T-helper 1 cell (primary cell): ENCODE results near the gene FOXP3.

Source experiments
- DNase-seq, 5 donors: peaks; one replicate each; pipeline ENCODE4 v3.0.0-alpha.2; 2012 to 2020

FOXP3 gene

DNA sequence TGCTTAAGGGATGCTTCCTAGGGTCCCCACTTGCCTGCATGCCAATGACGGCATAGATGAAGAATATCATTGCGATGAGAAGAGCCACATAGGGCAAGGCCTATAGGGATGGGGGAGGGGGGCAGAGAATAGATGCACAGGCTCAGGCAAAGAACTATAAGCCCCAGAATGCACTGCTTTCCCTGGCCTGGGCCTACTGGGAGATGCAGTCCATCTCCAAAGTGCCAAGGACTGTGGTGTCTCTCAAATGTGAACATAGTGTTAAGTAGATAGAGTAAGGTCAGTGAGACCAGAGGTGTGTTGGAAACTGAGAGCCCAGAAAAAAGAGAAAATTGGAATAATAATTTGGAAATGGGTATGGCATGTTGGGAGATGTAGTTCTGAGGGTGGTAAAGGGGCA lies 52.3 kb downstream of the FOXP3 start:
- no peak for DNase-seq

DNA sequence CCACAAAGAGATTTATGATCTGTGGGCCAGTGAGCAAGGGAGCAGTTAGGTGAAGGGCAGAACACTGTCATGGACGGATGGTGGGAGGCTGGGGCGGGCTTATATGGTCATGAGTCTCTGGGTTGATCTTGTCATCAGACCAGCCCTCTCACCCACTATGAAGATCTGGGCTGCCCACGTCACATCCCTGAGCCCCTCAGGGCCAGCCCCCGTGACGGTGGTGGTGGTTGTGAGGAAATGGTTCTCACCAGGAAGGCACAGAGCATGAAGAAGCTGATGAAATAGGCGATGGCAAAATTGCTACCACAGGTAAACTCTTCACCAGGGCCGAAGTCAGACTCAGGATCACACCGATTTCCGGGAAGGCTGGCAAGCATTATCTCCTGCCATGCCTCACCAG lies 53.4 kb downstream of the FOXP3 start:
- DNase-seq, result no peak

DNA sequence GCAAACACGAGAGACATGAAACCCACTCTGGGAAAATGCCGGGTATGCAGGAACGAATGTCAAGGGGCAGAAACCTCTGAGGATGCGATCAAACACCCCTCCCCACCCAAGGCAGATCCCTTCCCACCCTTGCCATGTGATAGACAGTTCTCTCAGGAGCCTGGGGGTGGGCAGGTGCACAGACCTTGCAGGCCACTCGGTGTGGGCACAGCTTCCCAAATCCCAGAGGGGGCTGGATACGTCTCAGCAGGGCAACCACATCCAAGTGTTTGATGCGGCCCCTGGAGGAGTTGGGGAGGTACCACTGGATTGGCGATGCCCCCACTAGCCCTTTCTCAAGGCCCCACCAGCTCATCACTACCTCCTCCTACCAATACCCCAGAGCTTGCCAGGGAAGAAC lies 54.1 kb downstream of the FOXP3 start:
- no peak for DNase-seq

DNA sequence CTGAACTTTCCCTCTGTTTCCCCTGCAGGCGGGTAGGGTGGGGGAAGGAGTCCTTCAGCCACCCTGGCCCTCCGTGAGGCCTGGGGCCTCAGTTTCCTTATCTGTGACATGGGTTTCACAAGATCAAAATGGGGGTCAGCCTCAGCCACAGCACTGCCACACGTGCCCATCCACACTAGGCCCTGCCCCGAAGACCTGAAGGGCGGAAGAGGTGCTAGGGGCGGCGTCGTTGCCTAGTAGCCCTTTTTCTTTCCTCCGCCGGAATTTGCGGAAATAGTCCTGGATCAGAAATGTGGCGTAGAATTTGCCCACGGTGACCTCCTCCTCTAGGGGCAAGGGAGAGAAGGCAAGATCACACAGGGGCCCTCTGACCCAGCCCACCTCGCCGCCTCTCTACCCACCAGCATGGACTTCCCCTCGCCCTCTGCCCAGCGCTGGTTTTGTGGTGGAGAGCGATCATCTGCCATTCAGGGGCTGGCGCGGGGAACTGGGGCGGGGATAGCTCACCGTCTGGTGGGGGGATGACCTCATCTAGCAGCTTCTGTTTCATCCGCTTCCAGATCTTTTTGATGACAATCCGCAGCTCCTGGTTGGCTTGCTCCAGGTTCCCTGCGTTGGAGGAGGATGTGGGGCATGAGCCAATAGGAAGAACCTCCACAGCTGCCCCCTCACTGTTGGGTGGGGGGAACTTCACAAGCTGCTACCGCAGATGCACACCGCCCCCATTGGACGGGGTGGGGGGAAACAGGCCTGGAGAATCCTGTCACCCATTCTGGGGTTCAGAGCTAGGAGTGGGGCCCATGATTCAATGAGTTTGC lies 54.9 kb downstream of the FOXP3 start:
- no peak for DNase-seq

DNA sequence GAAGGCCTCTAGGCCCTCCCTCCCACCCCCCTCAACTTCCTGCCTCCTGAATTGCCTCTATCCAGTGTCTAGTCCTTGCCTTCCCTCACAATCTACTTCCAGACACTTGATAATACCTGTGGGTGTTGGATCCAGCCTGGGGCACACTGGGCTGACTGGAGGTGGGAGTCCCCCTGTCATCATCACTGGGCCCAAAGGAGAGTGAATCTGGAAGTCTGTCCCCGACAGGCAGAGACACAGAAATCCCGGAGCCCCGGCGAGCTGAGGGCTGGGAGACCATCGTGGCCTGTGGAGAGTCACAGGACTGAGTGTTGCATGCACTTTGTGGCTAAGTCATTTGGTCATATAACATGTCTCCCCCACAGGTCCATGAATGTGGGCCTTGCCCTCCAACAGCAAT lies 56.1 kb downstream of the FOXP3 start:
- no peak for DNase-seq

DNA sequence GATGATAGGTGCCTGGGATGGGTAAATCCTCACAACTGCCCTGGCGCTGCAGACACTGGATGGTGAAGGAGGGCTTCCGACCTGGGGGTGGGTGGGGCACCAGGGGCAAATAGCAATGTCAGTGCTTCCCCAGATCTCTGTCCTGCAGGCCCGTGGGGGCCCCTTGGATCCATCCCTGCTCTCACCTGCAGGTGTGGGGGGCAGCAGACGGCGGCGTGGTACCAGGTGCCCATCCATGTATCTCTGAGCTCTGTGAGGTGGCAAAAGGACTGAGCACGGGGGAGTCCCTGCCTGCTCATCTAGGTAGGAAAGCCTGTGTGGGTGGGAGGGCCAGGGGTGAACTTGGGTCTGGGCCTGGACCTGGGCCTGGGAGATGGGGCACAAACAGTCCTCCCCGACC lies 58.0 kb downstream of the FOXP3 start:
- no peak for DNase-seq

DNA sequence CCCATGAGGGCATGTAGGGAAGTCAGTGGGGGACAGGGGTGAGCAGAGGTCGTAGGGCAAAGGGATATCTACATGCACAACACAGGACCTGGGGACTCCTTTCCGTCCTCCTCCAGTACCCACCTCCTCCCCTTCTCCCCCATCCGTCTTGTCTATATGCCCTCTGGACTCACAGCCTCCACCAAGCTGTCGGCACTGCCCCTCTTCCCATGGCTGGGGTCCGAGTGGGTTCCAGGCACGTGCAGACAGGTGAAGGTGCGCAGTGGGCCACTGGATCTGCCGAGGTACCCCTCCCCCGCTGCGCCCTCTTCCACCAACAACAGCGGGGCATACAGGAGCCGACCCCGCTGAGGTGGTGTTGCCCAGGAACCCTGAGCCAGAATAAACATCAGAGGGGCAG lies 59.1 kb downstream of the FOXP3 start:
- no peak for DNase-seq

DNA sequence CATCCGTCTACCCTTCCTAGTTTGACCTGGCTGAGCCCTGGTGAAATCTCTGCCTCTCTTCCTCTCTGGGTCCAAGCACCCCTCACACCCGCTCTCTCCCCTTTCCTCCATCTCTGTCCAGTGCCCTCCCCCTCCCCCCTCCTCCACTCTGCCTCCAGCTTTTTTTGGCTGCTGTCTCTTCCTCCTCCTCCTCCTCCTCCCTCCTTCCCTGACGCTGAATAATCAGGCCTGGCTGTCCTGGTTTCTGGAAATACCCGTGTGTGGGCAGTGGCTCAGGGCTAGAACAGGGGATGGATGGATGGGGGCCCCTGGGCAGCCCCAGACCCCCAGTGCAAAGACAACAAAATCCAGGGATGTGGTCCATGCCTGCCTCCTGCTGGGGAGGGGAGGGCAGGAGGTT lies 59.8 kb downstream of the FOXP3 start:
- DNase-seq, result no peak

DNA sequence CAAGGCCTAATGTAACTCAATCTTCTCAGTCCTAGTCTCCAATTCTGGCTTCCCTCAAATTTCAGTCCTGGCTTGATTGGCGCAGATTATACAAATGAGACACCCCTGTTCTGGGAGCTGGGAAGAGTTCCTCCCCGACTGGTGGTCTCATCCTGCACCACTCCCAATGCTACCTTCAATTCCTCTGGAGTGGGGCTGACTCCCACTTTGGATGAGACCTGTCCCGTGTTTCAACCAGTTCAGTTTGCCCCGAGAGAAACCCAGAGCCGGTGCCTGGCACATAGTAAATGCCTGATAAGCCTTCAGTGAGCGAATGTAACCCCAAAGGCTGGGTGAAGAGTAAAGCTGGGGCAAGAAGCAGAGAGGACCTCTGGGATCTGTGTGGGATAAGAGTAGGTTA lies 60.5 kb downstream of the FOXP3 start:
- no peak for DNase-seq

DNA sequence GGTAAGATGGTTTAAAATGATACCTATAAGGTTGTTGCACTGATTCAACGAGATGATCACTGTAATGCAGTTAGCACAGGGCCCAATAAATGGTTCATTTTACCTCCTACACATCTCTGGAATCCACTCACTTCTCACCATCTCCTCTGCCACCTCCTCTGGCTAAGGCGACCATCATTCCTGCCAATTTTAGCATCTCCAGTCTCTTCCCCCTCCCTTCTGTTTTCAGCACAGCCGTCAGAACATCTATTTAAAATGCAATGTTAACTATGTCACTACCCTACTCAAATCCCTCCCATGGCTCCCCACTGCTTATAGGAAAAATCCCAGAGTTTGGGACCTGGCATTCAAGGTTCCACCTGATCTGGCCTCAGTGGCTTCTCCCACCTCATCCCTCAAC lies 61.0 kb downstream of the FOXP3 start:
- DNase-seq, result no peak

DNA sequence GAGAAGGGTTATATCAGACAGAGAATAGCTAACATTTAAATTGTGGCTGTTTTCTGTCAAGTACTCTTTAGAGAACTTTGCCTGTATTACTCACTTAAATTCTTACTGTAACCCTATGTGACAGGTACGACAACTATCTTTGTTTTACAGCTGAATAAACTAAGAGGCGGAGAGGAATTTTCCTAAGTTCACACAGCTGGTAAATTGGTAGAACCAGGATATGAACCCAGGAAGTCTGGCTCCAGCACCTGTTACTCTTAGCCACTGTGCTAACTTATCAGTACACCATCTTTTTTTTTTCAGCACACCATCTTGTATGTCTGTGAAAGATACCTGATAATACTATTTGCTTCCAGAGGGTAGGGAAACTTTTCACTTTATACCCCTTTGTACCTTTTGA lies 62.5 kb downstream of the FOXP3 start:
- DNase-seq, result no peak
